Limb (tissue), 2 donors: ENCODE results near the gene SLC9A5.
A peak's percentile ranks its signal among the peaks of the same experiment; 100 is the strongest.

ENCODE experiments used
- DNase-seq, 2 donors: peaks; one replicate each; pipeline ENCODE4 v3.0.0-alpha.2; 2016; ENCODE audit errors: extremely low spot score in 2 of 2

The SLC9A5 gene

DNA sequence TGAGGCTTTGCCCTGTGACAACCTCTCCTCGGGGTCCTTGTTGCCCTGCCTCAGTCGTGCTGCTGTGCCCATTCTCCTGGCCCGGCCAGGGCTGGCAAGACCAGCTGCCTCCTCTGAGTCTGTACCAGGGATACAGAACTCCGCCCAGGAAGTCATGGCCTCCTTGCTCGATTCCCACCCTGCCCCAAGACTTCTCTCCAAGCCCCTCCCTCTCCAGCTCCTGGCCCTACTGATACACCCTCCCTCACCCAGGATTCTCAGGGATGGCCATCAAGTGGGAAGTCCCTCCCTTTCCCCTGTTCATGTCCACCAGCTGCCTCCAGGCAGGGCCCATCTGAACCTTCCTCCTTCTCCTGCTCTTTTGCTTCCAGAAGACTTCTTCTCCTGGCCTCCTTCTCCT is 33.1 kb upstream of the SLC9A5 start:
- no peak for DNase-seq

DNA sequence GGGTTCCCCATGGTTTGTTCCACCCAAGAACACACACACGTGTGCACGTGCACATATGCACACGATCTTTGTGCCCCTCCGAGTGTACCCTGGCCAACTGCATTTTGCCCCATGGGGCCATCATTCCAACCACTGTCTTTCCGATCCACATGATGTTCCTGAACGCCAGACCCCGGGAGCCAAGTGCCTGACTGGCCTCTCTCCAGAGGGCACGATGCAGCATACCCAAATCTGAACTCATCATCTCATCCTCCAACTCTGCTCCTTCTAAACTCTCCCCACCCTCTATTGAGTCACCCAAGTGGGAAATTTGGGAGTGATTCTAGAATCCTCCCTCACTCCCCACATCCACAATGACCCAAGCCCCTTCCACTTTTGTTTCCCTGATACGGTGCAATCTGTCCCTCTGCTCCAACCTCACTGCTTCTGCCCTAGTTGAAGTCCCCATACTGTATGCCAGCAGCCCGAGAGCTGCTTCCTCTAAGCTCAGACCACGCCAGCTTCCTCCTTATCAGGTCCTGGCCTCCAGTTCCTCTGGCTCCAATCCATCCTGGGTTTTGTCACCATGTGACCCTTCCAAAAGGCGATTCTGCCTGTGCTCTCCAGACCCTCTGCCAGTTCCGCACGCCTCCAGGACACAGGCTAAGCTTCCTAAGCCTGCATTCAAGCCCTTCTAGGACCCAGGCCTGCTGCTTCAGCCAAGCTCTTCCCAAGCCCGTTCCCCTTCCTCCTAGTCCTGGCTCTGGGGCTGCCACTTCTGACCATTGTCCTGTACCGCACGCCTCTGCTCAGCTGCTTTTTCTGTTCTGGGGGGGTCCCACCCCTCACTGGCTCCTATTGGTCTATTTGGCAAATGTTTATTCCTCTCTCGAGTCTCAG is 31.9 kb upstream of the SLC9A5 start:
- DNase-seq, result no peak

DNA sequence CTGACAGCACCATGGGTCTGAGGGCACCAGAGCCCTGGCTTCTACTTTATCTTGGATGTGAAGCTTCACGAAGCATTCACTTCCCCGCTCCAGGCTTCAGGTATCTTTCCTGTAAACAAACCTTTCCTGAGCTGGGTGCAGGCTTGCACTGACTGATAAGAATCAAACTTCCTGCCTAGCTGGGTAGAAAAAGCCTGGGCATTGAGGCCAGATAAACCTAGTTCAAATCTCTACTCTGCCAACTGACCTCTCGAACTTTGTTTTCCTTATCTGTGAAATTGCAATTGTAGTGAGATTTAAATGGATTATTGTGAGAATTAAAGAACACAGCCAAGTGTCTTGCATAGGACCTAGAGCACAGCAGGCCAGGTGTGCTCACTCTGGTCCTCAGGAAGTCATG is 24.8 kb upstream of the SLC9A5 start:
- no peak for DNase-seq

DNA sequence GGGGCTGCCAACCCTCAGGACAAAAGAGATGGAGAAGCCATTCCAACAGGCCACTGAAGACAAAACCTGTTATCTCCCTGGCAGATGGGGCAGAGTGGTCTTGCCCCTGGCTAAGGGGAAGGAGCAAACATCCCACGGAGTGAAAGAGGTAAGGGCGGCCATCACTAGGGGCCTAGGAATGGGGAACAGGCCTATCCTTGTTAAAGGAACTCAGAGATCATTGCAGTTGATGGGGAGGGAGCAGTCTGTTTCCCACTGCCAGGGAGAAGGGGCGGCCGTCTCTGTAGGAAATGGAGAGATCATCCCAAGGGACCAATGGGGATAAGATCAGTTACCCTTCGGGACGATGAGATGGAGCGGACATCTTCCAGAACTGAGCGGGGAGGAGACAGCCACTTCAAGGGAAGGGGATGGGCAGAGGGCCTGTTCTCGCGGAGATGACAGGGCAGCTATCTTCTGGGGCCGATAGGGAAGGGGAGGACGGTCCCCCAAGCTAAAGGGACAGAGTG is 22.4 kb upstream of the SLC9A5 start:
- no peak for DNase-seq

DNA sequence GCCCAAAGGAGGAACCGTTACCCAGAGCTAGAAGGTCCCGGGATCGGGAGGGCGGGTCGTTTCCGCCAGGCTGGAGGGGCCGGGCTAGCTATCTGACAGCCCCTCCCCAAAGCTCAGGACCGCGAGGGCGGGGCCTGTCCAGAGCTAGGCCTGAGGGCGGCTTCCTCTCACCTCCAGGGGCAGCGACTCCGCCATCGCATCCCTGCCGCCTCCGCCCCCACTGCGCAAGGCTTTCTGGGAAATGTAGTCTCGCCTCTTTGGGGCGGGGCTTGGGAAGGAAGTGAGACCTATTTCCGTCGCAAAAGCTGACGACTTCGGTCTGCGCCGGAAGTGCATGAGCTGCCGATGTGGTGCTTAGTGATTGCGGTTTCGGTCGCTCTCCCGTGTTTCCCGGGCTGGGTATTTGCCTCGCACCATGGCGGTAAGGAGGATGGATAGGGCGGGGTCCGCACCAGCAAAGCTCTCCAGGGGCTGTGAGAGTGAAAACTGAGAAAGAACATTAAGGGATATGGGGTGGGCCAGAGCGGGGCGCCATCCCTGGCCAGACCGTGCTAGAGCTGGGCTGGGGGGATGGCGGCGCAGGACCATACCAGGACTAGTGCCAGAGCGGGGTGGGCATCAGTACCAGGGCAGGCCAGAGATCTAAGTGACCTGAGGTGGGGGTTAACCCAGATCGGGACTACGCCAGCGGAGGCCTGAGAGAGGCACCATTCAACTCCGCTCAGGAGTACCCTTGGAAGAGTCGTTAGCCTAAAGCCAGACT is 21.8 kb upstream of the SLC9A5 start, which contains the start of gene TMEM208:
Gene TMEM208 (plus strand): TSS at position 327 of the 763 bp plus-strand sequence. CDS start 89 bp downstream, at position 416.
- DNase-seq, result peak; percentile 97 to 99

DNA sequence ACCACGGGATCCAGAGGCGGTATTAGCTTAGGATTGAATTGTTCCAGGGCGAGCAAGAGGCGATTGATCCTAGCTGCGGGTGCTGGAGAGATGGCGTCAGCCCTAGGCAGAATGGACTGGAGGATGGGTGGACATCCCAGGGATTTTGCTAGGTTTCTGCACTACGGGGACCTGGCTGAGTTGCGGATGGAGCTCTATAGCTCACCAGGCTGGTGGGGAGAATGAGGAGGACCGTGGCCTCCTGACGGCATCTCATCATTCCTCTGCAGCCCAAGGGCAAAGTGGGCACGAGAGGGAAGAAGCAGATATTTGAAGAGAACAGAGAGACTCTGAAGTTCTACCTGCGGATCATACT is 21.2 kb upstream of the SLC9A5 start:
- DNase-seq, result no peak

DNA sequence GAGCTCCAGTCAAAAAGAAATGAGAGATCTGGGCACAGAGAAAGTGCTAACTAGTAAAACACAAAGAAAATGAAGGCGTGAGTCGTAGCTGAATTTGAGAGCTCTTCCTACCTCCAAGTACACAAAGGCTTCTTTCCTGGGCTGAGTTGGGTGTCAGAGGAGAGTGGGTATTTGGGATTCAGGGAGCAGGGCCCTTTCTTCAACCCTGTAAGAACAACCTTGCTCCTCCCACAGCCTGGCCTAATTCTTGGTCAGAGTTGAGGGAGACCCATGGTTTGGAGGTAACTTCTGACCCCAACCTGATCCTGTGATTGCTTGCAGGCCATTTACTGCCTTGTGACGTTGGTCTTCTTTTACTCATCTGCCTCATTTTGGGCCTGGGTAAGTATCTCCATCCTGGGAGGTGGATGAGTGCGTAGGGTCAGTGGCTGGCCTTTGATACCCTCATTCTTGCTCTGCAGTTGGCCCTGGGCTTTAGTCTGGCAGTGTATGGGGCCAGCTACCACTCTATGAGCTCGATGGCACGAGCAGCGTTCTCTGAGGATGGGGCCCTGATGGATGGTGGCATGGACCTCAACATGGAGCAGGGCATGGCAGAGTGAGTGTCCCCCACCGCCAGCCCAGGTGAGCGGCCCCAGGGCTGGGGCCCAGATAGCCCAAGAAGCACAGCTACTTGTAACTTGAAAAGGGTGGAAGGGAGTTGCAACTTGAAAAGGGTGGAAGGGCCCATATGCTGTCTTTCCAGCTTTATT is 20.6 kb upstream of the SLC9A5 start:
- no peak for DNase-seq

DNA sequence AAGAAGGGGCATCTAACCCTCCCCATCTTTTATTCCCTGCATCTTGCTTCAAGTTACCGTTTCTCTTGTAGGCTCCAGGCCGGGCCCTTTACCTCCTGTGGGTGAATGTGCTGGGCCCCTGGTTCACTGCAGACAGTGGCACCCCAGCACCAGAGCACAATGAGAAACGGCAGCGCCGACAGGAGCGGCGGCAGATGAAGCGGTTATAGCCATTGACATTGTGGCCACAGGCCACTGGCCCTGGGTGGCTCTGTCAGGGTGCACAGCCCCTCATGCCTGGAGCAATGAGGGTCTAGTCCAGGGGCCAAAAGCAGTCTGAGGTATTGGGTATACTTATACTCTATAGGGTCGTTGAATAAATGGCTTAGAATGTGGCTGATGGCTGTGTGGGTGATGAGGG is 19.9 kb upstream of the SLC9A5 start:
- DNase-seq, result no peak

DNA sequence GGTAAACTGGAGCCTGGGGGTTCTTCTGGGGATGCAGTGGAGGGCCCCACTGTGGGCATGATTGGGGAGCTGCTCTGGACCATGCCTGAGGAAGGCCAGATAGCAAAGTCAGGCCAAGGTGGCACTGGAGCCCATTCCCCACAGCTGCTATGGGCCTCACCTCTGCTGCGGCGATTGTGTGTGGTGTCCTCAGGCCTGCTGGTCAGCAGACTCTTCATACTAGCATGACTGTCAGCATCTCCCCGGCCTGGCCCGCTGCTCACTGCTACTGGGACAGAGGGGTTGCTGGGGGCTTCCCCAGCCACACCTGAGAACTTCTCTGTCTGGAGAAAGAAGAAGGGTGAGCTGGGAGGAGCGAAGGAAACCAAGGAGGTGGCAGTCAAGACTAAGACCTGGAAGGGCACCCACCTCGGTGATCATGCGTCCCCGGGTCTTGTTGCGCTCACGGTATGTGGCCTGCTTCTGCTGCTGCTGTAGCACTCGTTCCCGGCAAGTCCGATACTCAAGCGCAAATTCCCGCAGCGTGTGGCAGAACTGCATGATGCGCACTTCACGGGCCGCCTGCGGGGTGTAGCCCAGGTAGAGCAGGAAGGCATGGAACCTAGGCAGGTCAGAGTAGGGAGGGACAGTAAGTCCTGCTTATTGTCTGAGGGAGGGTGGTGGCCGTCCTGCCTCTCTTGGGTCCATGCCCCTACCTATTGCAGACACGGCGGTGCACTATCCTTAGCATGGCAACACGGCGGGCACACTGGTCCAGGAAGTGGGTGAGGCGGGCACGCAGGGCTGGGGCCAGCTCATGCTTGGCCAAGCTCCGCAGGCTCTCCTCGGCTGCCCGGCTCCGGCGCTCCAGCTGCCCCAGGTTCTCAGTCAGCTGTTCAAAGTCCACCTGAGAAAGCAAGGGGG is 18.6 kb upstream of the SLC9A5 start:
- no peak for DNase-seq

DNA sequence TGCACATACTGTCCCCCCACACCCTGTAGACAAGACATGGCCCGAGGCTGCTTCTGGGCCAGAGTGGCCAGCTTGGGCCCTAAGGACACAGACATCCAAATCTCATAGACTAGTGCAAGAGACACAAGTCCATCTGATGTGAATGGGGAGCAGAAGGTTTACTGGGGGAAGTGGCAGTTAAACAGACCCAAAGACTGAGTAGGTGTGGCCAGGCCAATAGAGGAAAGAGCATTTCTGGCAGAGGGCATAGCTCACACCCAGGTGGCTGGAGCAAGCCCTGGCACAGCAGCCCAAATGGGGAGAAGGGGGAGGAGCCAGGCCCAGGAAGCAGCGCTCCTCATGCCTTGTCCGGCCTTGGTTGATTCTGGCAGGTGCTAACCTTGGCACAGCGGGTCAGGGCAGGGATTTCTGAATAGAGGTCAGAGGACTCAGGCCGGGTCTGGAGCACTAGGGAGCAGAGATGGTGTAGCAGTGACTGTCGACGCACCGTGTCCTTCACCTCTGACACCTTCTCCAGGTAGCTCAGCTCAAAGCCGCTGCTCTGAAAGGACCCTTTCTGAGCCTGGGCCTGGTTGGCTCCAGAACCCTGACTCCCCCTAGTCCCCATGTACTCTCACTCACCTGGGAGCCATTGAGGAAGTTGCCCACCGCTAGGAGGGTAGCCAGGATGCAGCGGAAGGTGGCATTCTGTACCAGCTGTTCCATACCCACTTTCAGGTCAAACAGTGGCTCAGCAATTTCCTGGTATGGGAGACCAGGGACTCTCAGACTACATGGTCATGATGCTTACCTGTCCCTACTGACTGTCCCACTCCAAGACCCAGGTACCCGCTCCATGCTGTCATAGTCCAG is 17.7 kb upstream of the SLC9A5 start:
- DNase-seq, result no peak

DNA sequence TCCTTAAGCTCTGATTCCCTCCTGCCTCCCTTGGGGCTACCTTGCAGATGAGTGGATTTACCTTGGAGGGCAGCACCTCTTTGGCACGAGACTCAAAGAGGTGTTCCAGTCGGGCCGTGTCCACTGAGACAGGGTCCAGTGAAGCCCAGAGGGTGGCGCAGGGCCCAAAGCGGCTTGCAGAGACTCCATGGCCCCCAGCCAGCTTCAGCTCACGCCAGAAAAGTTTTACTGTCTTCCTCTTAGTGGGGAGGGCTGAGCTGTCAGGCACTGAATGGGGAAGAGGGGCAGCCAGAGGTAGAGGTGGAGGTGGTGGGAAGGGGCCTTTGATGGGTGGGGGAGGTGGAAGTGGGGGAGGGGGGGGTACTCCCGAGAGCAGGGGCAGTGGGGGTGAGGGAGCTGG is 15.2 kb upstream of the SLC9A5 start:
- no peak for DNase-seq

DNA sequence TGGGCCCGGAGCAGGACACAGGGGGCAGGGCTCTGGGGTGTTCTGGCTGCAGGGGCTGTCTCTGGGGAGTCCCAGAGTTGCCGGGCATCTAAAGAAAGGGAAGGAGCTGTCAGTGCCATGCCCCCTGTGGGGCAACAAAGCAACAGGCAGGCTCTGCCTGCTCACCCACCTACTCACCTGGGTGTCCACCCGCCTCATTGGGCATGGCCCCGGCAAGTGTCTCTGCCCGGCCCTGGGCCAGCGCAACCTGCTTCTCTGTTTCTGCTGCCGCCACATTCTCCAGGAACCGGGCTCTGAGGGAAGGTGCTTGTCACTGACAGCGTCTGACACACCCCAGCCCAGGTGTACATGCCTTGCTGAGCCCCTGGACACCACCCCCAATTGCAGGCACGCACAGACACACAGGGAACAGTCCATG is 14.6 kb upstream of the SLC9A5 start:
- DNase-seq, result no peak

DNA sequence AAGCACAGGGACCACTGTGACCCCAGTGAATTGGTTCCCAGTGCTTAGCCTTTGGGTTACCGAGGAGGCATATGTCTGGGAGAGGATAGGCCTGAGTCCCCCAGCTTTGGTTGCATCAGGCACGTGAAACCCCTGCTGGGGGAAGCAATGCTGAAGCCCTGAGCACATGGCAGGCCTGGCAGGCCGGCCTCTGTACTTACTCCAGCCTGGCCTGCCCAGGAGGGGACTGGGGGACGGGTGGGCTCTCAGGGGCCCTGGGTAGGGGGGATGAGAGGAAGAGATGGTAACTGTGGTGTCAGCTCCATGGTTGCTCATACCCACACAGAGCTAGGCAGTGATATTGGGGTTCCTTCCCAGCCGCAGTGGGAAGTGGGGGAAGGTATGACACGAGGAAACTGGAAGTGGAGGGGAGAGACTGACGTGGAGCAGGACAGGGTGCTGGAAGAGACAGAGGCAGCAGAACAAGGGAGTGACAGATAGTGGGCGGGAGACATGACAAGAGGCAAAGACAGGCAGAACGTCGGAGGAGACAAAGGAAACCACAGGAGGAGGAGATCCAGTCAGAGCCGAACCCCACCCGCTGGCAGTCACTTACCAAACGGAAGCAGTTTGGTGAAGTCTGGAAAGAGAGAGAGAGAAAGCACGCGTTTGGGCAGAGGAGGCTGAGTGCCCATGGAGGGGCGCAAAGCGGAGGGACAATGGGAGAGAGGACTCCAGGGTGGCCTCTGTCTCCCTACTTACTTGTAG is 12.8 kb upstream of the SLC9A5 start:
- DNase-seq, result no peak

DNA sequence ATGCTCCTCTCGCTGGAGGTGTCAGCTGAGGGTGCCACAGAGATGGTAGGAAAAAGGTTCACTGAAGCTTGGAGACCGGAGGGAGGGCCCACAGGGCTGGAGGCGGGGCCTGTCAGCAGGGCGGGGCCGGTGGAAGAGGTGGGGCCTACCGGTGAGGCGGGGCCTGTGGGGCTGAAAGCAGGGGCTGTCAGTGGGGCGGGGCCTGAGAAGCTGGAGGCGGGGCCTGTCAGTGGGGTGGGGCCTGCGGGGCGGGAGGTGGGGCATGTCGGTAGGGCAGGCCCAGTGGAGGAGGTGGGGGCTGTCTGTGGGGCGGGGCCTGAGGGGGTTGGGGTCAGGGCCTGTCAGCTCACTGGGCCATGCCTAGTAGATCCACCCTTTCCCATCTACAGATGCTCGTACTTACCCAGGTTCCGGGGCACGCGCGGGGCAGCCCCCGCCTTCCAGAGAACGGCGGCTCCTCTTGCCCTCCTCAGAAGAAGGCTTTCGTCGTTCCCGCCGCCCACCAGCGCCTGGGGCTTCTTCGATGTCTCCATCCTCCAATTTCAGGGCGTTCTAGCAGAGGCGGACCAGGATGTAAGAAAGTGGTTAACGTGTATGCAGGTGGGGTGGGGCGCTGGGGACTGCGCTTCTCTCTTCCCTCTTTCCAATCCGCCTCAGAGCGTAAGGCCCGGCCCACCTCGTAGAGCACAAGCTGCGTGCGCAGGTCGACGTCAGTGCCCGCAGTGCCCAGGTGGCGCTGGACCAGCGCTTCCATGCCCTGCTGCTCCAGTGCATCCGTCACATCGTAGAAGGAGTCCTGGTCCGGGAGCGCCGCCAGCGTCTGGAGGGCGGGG is 12.0 kb upstream of the SLC9A5 start:
- DNase-seq, result peak in 1 of 2 donors; percentile 64

DNA sequence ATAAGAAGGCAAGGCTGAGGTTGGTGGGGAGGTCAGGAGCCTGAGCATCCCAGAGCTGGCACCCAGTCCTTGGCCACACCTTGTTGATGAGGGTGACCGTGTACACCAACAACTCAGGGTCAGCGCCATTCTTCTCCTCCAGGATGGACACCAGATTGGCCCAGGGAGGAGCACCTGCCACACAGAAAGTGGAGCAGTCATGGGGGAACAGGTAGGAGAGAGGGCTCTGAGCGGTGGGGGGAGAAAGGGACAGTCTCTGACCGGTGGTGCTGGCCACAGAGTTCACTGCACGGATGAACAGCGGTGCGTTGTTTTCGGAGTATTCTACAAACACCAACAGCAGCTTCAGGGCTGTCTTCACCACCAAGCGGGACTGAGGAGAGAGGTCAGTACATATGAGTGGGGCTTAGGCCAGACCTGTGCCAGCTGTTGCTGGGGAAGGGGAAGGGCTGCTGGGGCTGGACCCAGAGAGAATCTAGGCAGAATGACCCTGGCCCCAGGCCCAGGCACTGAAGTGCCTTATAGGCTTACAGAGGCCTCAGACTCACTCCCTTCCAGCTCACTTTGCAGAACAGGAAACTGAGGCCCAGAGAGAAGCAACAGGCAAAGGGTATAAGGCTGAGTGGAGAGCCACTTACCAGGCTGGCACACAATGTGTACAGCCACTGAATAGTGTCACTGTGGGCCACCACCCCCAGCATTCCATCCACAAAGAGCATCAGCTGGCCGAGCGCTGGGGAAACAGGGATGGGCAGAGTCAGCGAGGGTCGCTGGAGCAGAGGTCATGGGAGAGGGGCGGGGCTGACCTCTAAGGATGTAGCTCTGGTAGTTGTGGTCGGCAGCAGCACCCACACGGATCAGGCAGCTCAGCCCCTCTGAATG is 11.1 kb upstream of the SLC9A5 start:
- no peak for DNase-seq

DNA sequence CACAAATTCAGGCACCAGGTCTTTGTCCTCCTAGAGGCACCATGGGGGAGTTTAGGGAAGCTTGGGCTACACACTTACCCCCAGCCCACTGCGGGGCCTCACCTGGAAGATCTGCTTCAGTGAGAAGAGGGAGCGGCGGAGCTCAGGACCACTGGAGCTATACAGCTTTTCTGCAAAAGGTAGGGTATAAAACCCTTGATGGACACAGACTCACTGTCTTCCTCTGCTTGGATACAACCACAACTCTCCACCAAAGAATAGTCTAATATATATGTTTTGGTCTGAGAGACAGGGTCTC is 10.6 kb upstream of the SLC9A5 start:
- no peak for DNase-seq

DNA sequence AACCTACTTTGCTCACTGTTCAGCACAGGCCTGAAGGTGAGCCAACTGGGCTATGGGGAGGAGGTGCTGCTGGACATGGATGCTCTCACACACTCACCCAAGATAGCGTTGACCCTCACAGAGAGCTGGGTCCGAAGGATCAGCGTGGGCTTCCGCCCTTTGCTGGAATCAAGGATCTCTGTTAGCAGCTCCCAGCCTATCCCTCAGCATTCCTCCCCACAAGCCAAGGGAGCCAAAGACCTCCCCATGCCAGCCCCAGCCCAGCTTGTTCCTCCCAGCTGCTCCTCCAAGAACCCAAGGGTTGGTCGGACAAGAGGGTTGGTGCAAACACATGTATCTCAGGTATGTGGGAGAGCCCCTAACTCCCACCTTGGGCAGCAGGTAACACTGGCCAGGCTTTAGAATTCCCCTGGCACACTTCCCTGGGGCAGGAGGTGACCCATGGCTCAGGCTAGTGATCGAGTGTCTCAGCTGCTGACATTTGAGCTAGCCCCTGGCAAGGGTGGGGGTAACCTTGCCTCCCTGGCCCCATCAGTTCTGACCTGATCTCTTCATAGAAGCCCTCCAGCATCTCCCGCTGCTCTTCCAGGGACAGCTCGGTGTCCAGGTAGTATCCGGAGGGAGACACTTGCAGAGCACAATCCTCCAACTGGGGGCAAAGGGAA is 9.8 kb upstream of the SLC9A5 start:
- DNase-seq, result no peak
